Esophagus muscularis mucosa (tissue), 4 donors: ENCODE data around the gene COLQ. TPM values are rescaled to one million over a fixed set of nuclear protein-coding genes. Genes with fewer than 3 reads are reported as not detected.
"Not testable (repeated sequence)": the region's sequence is repeated elsewhere in the genome, so short reads cannot be mapped to it uniquely, and the experiment has no call there.

Source experiments
- DNase-seq: peaks from one replicate; pipeline ENCODE4 v3.0.0-alpha.2; 2017; ENCODE audit errors: extremely low spot score
- H3K27ac ChIP-seq, 4 donors: fragments of 200-600 bp; sonication (generic); replicated peaks in 1 of 4; 1 replicate in 3 of 4; 2 replicates in 1 of 4; pipeline ENCODE4 v1.5.1; 2016 to 2019; ENCODE audit warnings: mild to moderate bottlenecking in 1 of 4
- H3K27me3 ChIP-seq, 4 donors: fragments of 200-600 bp; sonication (generic); one replicate each; pipeline versions ENCODE4 v1.5.1 to v1.6.0; 2016 to 2019
- H3K36me3 ChIP-seq, 4 donors: fragments of 200-600 bp; sonication (generic); one replicate each; pipeline ENCODE4 v1.5.1; 2016 to 2019
- H3K4me1 ChIP-seq, 4 donors: fragments of 200-600 bp; sonication (generic); one replicate each; pipeline ENCODE4 v1.5.1; 2016 to 2019
- H3K4me3 ChIP-seq, 4 donors: fragments of 200-600 bp; sonication (generic); 1 replicate in 2 of 4; 2 replicates in 2 of 4; pipeline ENCODE4 v1.5.1; 2016 to 2019; ENCODE audit warnings: mild to moderate bottlenecking in 4 of 4, moderate library complexity in 1 of 4
- H3K9me3 ChIP-seq, 4 donors: fragments of 200-600 bp; sonication (generic); 1 replicate in 3 of 4; 2 replicates in 1 of 4; pipeline ENCODE4 v1.5.1; 2016 to 2019
- EP300 ChIP-seq: sonication (generic); formaldehyde crosslinking; IDR thresholded peaks from one replicate; pipeline ENCODE4 v1.6.1; 2017; ENCODE audit warnings: antibody characterized with exemption
- POLR2A ChIP-seq: fragments of 450-650 bp; IDR thresholded peaks from one replicate; pipeline ENCODE4 v1.6.1; 2017; ENCODE audit warnings: antibody characterized with exemption, moderate library complexity, mild to moderate bottlenecking, low read depth
- POLR2AphosphoS5 ChIP-seq, 2 donors: sonication (generic); formaldehyde crosslinking; IDR thresholded peaks; one replicate each; pipeline ENCODE4 v1.6.1; 2017; ENCODE audit warnings: antibody characterized with exemption in 2 of 2
- whole genome bisulfite sequencing: methylation state at CpG from one replicate; pipeline ENCODE4 v1.1.5; 2018; 5-methylcytosine and 5-hydroxymethylcytosine counted together
- intact Hi-C: fragments of 100-400 bp; cut with DNase I; formaldehyde crosslinking; loops from one replicate; pipeline ENCODE4 v1.15.1; 2023
- total RNA-seq, 4 donors: library from RNA; depleted of rRNA; stranded (reverse); fragments of >200 nt; gene quantifications; one replicate each; pipeline versions ENCODE4 v1.1.0 to v1.2.1, GENCODE V29; 2016
- TF ChIP-seq, protein P1 (sequence below), 3 experiments: fragments of 200-600 bp in 2 of 3; fragments of 450-650 bp in 1 of 3; sonication (generic) in 2 of 3; IDR thresholded peaks; one replicate each; pipeline ENCODE4 v1.5.1; 2017 to 2019; ENCODE audit warnings: antibody characterized with exemption in 3 of 3, mild to moderate bottlenecking in 2 of 3, moderate library complexity in 1 of 3

The COLQ gene
- total RNA-seq, 4 donors from 2014 or later = 1.2 to 3.1 (median 1.8) TPM

DNA sequence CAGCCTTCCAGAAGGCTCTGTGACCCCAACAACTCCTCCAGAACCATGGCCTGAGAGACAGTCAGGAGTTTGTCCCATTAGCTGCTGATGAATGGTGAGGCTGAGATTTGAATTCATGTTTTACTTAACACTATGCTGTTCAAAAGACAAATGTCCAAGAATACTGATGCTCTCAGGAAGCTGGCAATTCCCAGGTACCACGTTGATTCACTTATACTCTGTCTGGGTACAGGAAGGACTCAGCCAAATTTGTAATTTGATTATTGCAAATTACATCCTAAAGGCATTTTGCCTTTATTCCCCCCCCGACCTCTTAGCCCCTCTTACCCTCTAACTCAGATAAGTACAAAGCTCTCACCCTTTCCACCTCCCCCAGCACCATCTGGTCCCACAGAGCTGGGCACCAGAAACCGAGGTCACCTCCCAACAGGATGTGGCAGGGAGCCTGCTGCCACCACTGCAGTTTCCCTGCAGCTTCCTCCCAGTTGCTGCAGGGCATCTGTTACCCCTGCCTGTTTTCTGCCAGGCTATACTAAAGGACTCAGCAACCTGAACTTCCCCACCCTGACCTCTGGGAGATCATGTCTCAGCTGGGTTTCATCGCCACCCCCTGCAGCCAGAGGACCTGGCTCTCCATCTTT lies 60.5 kb downstream of the COLQ start:
- 51% methylated on average over 4 of the region's 4 CpGs for WGBS
- intact Hi-C loops = no loop called here
- H3K9me3 ChIP-seq = no peaks in the 10 kb centered on the region

DNA sequence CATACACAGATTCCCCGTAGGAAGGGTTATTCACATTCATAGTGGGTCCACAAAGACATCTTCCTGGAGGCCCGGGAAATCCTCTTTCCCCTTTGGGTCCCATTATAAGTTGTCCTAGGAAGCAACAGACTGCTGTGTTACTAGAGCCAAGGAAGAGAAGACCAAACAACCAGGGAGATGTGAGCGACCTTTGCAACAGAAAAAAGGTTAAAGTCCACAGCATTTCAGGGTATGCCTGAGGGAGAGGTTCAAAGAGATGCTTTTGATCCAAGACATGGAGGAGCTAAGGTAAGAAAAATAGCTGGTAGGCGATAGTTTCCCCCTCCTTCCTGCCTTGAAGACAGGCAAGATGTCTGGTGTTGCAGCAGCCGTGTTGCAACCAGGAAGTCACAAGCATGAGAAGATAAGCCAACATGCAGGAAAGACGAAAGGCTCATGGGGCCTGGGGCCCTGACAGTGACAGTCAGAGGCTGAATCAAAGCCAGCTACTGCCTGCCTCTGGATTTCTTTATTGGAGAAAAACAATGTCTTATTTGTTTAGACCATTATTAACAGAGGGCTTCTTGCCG lies 63.2 kb downstream of the COLQ start:
- Histone ChIP-seq H3K36me3 (peaks cover 0 to 28% (median 5%) of the 10 kb centered on the region in 4 donors), H3K4me3 (no peak overlapping the region), H3K27ac (no peak overlapping the region), H3K9me3 (no peaks in the 10 kb centered on the region), H3K27me3 (no peaks in the 10 kb centered on the region), H3K4me1 (no peaks in the 10 kb centered on the region)
- intact Hi-C loops = no loop called here
- no peak for DNase-seq
- WGBS = 85% methylated on average over 7 of the region's 7 CpGs
- TF ChIP-seq POLR2AphosphoS5 (IDR thresholded peaks at IDR 0.05) (no peak), POLR2A (no peak), EP300 (no peak)
- TF ChIP-seq, protein P1, sequence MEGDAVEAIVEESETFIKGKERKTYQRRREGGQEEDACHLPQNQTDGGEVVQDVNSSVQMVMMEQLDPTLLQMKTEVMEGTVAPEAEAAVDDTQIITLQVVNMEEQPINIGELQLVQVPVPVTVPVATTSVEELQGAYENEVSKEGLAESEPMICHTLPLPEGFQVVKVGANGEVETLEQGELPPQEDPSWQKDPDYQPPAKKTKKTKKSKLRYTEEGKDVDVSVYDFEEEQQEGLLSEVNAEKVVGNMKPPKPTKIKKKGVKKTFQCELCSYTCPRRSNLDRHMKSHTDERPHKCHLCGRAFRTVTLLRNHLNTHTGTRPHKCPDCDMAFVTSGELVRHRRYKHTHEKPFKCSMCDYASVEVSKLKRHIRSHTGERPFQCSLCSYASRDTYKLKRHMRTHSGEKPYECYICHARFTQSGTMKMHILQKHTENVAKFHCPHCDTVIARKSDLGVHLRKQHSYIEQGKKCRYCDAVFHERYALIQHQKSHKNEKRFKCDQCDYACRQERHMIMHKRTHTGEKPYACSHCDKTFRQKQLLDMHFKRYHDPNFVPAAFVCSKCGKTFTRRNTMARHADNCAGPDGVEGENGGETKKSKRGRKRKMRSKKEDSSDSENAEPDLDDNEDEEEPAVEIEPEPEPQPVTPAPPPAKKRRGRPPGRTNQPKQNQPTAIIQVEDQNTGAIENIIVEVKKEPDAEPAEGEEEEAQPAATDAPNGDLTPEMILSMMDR (IDR thresholded peaks at IDR 0.05) = no peak

More for the DNA sequence above, 60.5 kb downstream of the COLQ start:
- Histone ChIP-seq H3K27ac (no peak overlapping the region), H3K4me1 (no peaks in the 10 kb centered on the region), H3K36me3 (peaks cover 0 to 16% (median 6%) of the 10 kb centered on the region in 4 donors), H3K27me3 (no peaks in the 10 kb centered on the region), H3K4me3 (no peak overlapping the region)
- DNase-seq = no peak
- TF ChIP-seq, protein P1 (IDR thresholded peaks at IDR 0.05) = no peak
- TF ChIP-seq EP300 = no peak

DNA sequence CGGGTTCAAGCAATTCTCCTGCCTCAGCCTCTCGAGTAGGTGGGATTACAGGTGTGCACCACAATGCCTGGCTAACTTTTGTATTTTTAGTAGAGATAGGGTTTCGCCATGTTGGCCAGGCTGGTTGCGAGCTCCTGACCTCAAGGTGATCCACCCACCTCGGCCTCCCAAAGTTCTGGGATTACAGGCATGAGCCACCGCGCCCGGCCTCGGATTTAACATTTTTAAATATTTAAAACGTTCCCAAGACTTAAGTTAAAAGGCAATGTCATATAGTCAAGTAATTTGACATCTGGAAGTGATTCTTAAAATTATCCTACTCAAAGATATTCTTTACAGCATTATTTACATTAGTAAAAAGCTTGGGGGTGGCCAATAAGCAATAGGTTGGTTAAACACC lies 64.6 kb downstream of the COLQ start:
- DNase-seq, intact Hi-C loops, H3K27ac ChIP-seq, H3K9me3 ChIP-seq, H3K4me3 ChIP-seq, H3K4me1 ChIP-seq, H3K27me3 ChIP-seq: not testable (repeated sequence)
- 93% methylated on average over 10 of the region's 10 CpGs for WGBS
- H3K36me3 ChIP-seq = peaks cover 0 to 35% (median 5%) of the 10 kb centered on the region in 4 donors

DNA sequence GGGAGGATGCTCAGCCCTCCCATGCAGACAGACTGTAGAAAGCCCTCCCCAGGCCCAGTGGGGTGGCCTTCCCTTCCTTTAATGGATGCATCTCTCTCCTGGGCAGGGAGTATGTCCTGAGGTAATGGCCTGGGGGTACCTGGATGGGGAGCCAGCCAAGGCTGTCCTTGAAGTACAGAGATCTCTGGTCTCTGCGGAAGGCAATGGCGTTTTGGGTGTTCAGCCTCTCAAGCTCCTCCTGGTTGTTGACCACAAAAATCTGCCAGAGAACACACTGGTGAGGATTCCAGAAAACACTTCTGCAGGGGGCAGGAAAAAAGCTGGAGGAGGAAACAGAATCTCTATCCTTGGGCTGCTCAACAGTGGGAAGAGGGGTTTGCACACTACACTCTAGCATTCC lies 65.2 kb downstream of the COLQ start:
- H3K36me3 ChIP-seq = peaks cover 0 to 40% (median 5%) of the 10 kb centered on the region in 4 donors
- H3K27ac ChIP-seq = no peak overlapping the region
- 100% methylated on average over 2 of the region's 2 CpGs for WGBS
- intact Hi-C loops = no loop called here
- no peak overlapping the region for H3K4me3 ChIP-seq
- H3K27me3 ChIP-seq = no peaks in the 10 kb centered on the region
- no peaks in the 10 kb centered on the region for H3K9me3 ChIP-seq
- TF ChIP-seq POLR2A (no peak), POLR2AphosphoS5 (IDR thresholded peaks at IDR 0.05) (no peak)
- TF ChIP-seq, protein P1 (IDR thresholded peaks at IDR 0.05) = no peak
- no peak for DNase-seq
- no peaks in the 10 kb centered on the region for H3K4me1 ChIP-seq

DNA sequence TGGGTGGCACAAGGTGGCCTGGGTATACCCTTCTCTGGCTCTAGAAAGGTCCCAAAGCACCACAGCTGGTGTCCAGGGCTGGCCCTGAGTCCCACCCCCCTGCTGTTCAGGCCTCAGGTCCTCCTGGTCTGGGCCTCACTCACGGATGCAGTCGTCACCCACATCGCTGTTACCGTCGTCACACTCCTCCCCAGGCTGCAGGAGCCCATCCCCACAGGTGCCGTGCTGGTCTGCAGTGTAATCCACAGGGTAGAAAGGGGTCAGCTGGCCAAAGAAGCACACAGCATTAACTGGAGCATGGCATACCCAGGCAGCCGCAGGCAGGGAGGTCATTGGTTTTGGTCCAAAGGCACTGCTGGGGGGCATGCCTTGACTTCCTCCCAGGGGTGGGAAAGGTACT lies 65.8 kb downstream of the COLQ start:
- H3K4me3 ChIP-seq = no peak overlapping the region
- intact Hi-C loops = no loop called here
- no peak overlapping the region for H3K27ac ChIP-seq
- peaks cover 0 to 45% (median 8%) of the 10 kb centered on the region in 4 donors for H3K36me3 ChIP-seq
- no peaks in the 10 kb centered on the region for H3K27me3 ChIP-seq
- no peak for DNase-seq
- WGBS = no CpG with 5 or more reads among the region's 7 CpGs
- no peaks in the 10 kb centered on the region for H3K4me1 ChIP-seq
- H3K9me3 ChIP-seq = no peaks in the 10 kb centered on the region
- TF ChIP-seq POLR2AphosphoS5 (IDR thresholded peaks at IDR 0.05) = no peak
- TF ChIP-seq, protein P1 (IDR thresholded peaks at IDR 0.05) = no peak
- no peak for TF ChIP-seq EP300
- TF ChIP-seq POLR2A = no peak
